ENCODE data around the gene MSRB3. TPM values are rescaled to one million over a fixed set of nuclear protein-coding genes. Genes with fewer than 3 reads are reported as not detected.

Gene MSRB3
- total RNA-seq, 1 experiment from 2014 or later: 1.1 TPM

- Histone ChIP-seq H2BK5ac (ENCODE audit: insufficient read length, low read length) (no peak overlapping the region), H3K23me2 (ENCODE audit: insufficient read length, low read depth, low read length, poor library complexity, severe bottlenecking) (no peaks in the 10 kb centered on the region), H3K27ac (ENCODE audit: insufficient read length, low read depth, low read length) (no peak overlapping the region), H3K9ac (ENCODE audit: extremely low read depth, insufficient read length, low read length) (no peak overlapping the region), H3K4ac (ENCODE audit: low read depth, low read length) (no peak overlapping the region), H3T11ph (ENCODE audit: low read length) (no peak overlapping the region), H3K79me1 (ENCODE audit: insufficient read depth, low read depth, low read length, poor library complexity, severe bottlenecking) (no peaks in the 10 kb centered on the region), H4K91ac (ENCODE audit: insufficient read length, low read depth, low read length) (no peak overlapping the region), H2BK12ac (ENCODE audit: insufficient read length, low read depth, low read length) (no peak overlapping the region), H2BK120ac (ENCODE audit: low read depth, low read length, poor library complexity, severe bottlenecking) (no peak overlapping the region), H2BK20ac (ENCODE audit: low read depth, low read length, poor library complexity, severe bottlenecking) (no peak overlapping the region), H3K79me2 (ENCODE audit: insufficient read depth, low read length) (no peaks in the 10 kb centered on the region), H2BK15ac (ENCODE audit: low read depth, low read length) (no peak overlapping the region), H4K20me1 (ENCODE audit: control insufficient read depth, insufficient read depth, insufficient read length) (no peaks in the 10 kb centered on the region), H3K4me2 (ENCODE audit: insufficient read depth, insufficient read length, low read length) (no peak overlapping the region), H3K27me3 (ENCODE audit: insufficient read depth, low read length) (no peaks in the 10 kb centered on the region; the same call in 1 of the 2 replicates), H2AK5ac (ENCODE audit: insufficient read length, low read length) (no peak overlapping the region), H3K14ac (ENCODE audit: insufficient read depth, low read length) (no peak overlapping the region), H4K5ac (ENCODE audit: insufficient read length, low read depth, low read length) (no peak overlapping the region), H3K4me1 (ENCODE audit: insufficient read depth, low read length) (no peaks in the 10 kb centered on the region), H3K9me3 (ENCODE audit: control insufficient read depth, low read depth, low read length) (no peaks in the 10 kb centered on the region), H2AFZ (ENCODE audit: low read length) (no peak overlapping the region), H3K18ac (ENCODE audit: insufficient read length, low read depth, low read length) (no peak overlapping the region), H3K56ac (ENCODE audit: insufficient read length, low read depth, low read length) (no peak overlapping the region), H3K23ac (ENCODE audit: insufficient read length, low read depth, low read length) (no peak overlapping the region), H4K8ac (replicated peaks; ENCODE audit: insufficient read length, low read depth, low read length) (no peak overlapping the region)
- DNase-seq: no peak
- Mint-ChIP-seq H3K27me3 (ENCODE audit: low read depth) (no peaks in the 10 kb centered on the region), H3K4me3 (no peak overlapping the region), H3K27ac (no peak overlapping the region), H3K9me3 (peaks cover 12 to 14% of the 10 kb centered on the region in 2 experiments), H3K36me3 (ENCODE audit: insufficient read depth in 1 of 3, low read depth in 3 of 3) (peaks cover 1 to 17% (median 9%) of the 10 kb centered on the region in 3 experiments; a peak in 5 of 7 replicates), H3K4me1 (no peaks in the 10 kb centered on the region)
- no peak for TF ChIP-seq CTCF (conservative IDR thresholded peaks at IDR 0.05)
- WGBS (ENCODE audit: extremely low coverage, insufficient read length, low lambda C conversion rate): no CpG with 5 or more reads among the region's 12 CpGs
Measured at GRCh38 chr12:65419284-65420072, 141.0 kb downstream of the MSRB3 start.
